ENCODE results near the gene DDB1. TPM values are rescaled to one million over a fixed set of nuclear protein-coding genes. Genes with fewer than 3 reads are reported as not detected.

The DDB1 gene
- total RNA-seq, 2 experiments from 2014 or later = 140 to 147 TPM

- Histone ChIP-seq H3K9me3 (ENCODE audit: control insufficient read depth in 1 of 2, insufficient read depth in 1 of 2, low read length in 2 of 2) (peaks cover 0 to 5% of the 10 kb centered on the region in 2 experiments), H3K27ac (ENCODE audit: low read depth in 1 of 2, low read length in 2 of 2) (no peak overlapping the region), H3K27me3 (ENCODE audit: control insufficient read depth in 1 of 2, insufficient read depth in 2 of 2, low read length in 2 of 2) (no peaks in the 10 kb centered on the region), H3K4me3 (ENCODE audit: low read length) (no peak overlapping the region), H3K36me3 (ENCODE audit: insufficient read depth, low read length) (no peaks in the 10 kb centered on the region), H3K4me1 (ENCODE audit: insufficient read depth, low read length) (no peaks in the 10 kb centered on the region)
- no peaks in the 10 kb centered on the region for H3K36me3 Mint-ChIP-seq (ENCODE audit: low read depth)
- H3K27ac Mint-ChIP-seq = no peak overlapping the region
- no peaks in the 10 kb centered on the region for H3K27me3 Mint-ChIP-seq
- DNase-seq (no peak), ATAC-seq (ENCODE audit: poor library complexity) (no peak)
- no peak overlapping the region for H3K4me3 Mint-ChIP-seq
- intact Hi-C loops (cut with DNase I, micrococcal nuclease) = loop anchor here in 1 of 2 experiments (10.0 kb wide), 1 partner anchor 75 kb away; the partner anchor contains the start of gene PGA3
- POLR2A ChIA-PET = no interaction called here
- CTCF ChIA-PET = interaction anchor here (0.6 kb wide), 1 partner anchor 326 kb away, joined by 6 read pairs; no protein-coding TSS in a partner anchor
- H3K4me1 Mint-ChIP-seq (ENCODE audit: low read depth) = no peaks in the 10 kb centered on the region
- H3K9me3 Mint-ChIP-seq = no peaks in the 10 kb centered on the region
- no peak for TF ChIP-seq CTCF (IDR thresholded peaks at IDR 0.05)
Observed at GRCh38 chr11:61279934-61280659, 52.8 kb downstream of the DDB1 start.

- Histone ChIP-seq H3K27ac (ENCODE audit: low read depth in 1 of 2, low read length in 2 of 2) (no peak overlapping the region), H3K9me3 (ENCODE audit: control insufficient read depth in 1 of 2, insufficient read depth in 1 of 2, low read length in 2 of 2) (peaks cover 0 to 5% of the 10 kb centered on the region in 2 experiments), H3K27me3 (ENCODE audit: control insufficient read depth in 1 of 2, insufficient read depth in 2 of 2, low read length in 2 of 2) (no peaks in the 10 kb centered on the region), H3K4me1 (ENCODE audit: insufficient read depth, low read length) (no peaks in the 10 kb centered on the region), H3K36me3 (ENCODE audit: insufficient read depth, low read length) (no peaks in the 10 kb centered on the region), H3K4me3 (ENCODE audit: low read length) (no peak overlapping the region)
- DNase-seq (no peak), ATAC-seq (ENCODE audit: poor library complexity) (no peak)
- no peak overlapping the region for H3K4me3 Mint-ChIP-seq
- no peaks in the 10 kb centered on the region for H3K9me3 Mint-ChIP-seq
- H3K36me3 Mint-ChIP-seq (ENCODE audit: low read depth) = no peaks in the 10 kb centered on the region
- TF ChIP-seq CTCF (IDR thresholded peaks at IDR 0.05) = no peak
- no peaks in the 10 kb centered on the region for H3K4me1 Mint-ChIP-seq (ENCODE audit: low read depth)
- intact Hi-C loops (cut with DNase I, micrococcal nuclease) = loop anchor here in 1 of 2 experiments (10.0 kb wide), 1 partner anchor 73 kb away; the partner anchor contains the start of gene PGA3
- no peak overlapping the region for H3K27ac Mint-ChIP-seq
- ChIA-PET CTCF (no interaction called here), POLR2A (no interaction called here)
- H3K27me3 Mint-ChIP-seq = no peaks in the 10 kb centered on the region
Observed at GRCh38 chr11:61278001-61278470, 54.9 kb downstream of the DDB1 start.

DNA sequence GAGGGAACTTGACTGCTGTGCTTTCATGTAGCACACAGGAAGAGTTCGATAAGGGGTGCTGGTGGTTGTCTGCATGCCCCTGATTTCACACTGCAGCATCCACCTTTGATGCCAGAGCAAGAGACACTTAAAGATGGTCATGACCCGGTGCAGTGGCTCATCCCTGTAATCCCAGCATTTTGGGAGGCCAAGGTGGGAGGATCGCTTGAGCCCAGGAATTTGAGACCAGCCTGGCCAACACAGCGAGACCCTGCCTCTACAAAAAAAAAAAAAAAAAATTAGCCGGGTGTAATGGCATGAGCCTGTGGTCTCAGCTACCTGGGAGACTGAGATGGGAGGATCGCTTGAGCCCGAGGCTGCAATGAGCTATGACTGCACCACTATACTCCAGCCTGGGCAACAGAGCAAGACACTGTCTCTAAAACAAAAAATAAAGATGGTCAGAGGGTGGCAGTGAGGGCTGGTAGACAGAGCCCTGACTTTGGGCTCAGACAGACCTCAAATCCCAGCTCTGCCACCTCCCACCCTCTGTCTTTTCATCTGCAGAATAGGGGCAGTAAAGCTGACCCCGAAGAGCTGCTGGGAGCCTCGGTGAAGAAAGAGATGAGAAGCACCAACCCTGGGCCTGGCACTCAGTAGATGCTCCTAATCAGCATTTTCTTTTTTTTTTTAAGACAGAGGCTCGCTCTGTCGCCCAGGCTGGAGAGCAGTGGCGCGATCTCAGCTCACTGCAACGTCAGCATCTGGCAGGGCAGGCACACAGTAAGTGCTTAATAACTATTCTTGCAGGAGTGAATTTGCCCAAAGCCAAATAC lies 55.5 kb downstream of the DDB1 start:
- Mint-ChIP-seq H3K27me3 (no peaks in the 10 kb centered on the region), H3K4me3 (no peak overlapping the region), H3K36me3 (ENCODE audit: low read depth) (no peaks in the 10 kb centered on the region), H3K27ac (no peak overlapping the region), H3K9me3 (no peaks in the 10 kb centered on the region), H3K4me1 (ENCODE audit: low read depth) (no peaks in the 10 kb centered on the region)
- no peak overlapping the region for H3K27ac ChIP-seq (ENCODE audit: low read depth in 1 of 2, low read length in 2 of 2)
- H3K9me3 ChIP-seq (ENCODE audit: control insufficient read depth in 1 of 2, insufficient read depth in 1 of 2, low read length in 2 of 2) = peaks cover 0 to 5% of the 10 kb centered on the region in 2 experiments
- H3K36me3 ChIP-seq (ENCODE audit: insufficient read depth, low read length) = no peaks in the 10 kb centered on the region
- H3K27me3 ChIP-seq (ENCODE audit: control insufficient read depth in 1 of 2, insufficient read depth in 2 of 2, low read length in 2 of 2) = no peaks in the 10 kb centered on the region
- ChIA-PET CTCF (no interaction called here), POLR2A (no interaction called here)
- intact Hi-C loops (cut with DNase I, micrococcal nuclease) = loop anchor here in 1 of 2 experiments (10.0 kb wide), 1 partner anchor 73 kb away; the partner anchor contains the start of gene PGA3
- DNase-seq (no peak), ATAC-seq (ENCODE audit: poor library complexity) (no peak)
- no peak for TF ChIP-seq CTCF (IDR thresholded peaks at IDR 0.05)
- H3K4me1 ChIP-seq (ENCODE audit: insufficient read depth, low read length) = no peaks in the 10 kb centered on the region
- no peak overlapping the region for H3K4me3 ChIP-seq (ENCODE audit: low read length)

Measured in CD4-positive, alpha-beta T cell (primary cell).